Kidney glomerular epithelial cell (primary cell): ENCODE data around the gene MADD.

Experiments used
- DNase-seq: peaks from one replicate; lab custom pipeline; 2025; lab: John Stamatoyannopoulos, UW

Gene MADD

DNA sequence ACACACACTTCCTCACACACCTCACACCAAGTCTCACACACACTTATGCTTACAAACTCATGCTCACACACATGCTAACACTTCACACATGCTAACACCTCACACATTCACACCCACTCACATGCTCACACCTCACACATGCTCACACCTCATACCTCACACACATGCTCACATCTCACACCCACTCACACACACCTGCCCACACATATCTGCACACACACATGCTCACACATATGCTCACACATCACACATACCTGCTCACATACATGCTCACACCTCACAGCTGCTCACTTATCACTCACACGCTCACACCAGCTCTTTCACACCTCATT, 87.0 kb downstream of the MADD start:
- no peak for DNase-seq

DNA sequence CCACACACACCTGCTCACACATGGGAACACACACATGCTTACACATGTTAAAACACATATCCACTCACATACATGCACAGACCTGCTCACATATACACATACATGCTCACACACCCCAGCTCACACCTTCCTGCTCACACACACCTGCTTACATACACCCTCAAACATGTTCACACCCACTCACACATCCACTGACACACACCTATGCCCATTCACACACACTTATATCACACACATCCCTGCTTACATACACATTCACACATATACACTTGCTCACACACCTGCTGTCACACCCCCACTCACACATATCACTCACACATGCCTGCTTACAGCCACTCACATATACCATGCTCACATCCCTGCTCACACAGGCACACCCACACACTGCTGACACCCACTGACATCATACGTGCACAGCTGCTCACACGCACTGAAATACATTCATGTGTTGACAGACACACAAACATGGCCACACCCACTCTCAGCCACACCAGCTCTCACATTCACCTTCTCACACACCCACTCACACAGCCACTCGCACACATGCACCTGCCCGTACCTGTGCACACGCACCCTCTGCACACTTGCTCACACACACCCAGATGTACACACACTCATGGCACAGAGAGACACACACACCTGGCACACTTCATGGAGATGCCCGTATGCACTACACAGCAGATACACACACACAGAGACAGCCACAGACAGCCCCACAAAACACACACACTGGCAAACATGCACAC, 88.2 kb downstream of the MADD start:
- DNase-seq, result no peak

DNA sequence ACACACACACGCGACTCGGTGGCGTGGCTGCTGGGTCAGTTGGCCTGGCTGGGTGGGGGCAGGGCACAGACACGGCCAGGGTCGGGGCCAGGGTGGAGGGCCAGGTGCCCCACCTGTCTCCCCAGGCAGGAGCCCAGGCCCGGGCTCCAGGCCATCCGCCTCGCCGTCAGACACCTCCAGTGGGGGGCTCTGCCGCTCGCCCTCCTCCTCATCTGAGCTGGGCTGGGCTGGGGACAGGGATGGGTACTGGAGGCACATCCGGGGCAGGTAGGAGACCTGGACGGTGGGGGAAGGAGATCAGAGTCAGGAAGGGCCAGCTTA, 88.8 kb downstream of the MADD start:
- no peak for DNase-seq

DNA sequence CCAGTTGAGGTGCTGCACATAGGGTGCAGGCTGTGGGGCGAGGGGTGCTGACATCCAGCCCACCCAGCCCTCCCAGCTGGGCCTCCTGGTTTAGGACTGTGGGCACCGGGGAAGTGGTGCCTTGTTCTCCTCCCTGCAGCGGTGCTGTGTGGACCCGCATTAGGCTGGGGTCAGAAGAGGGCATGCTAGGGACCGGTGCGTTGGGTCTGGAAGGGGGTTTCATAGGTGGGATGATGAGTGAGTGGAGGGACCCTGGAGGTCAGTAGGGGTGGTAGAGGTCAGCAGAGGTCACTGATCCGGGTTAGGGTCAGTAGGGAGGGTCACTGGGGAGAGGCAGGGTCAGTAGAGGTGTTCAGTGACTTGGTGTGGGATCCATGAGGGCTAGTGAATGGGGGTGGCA, 89.2 kb downstream of the MADD start:
- no peak for DNase-seq

DNA sequence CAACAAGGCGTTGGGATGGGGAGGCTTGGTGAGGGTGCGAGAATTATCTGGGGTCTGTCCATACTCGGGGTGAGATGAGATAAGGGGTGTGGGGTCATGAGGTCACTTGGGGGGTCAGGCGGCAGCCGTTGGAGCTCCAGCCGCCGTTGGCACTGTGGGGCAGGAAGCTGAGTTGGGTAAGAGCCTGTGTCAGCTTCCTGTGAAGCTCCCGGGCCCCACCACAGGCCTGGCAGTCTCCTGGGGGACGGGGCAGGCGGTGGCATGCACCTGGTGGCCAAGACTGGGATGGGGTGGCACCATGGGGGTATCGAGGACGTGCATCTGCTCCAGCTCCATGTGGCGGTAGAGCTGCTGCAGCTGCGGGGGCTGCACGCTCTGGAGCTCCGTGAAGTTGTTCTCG, 89.7 kb downstream of the MADD start:
- DNase-seq, result no peak

DNA sequence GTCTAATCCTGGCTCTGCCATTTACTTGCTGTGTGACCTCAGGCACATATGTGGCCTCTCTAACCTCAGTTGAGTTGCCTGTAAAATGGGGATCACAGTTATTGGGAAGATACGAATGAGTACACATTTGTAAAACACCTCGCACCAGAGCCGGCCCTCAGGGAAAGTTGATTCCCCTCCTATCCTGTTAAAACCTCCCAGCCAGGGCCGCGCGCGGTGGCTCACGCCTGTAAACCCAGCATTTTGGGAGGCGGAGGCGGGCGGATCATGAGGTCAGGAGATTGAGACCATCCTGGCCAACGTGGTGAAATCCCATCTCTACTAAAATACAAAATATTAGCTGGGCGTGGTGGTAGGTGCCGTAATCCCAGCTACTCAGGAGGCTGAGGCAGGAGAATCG, 90.4 kb downstream of the MADD start:
- no peak for DNase-seq

DNA sequence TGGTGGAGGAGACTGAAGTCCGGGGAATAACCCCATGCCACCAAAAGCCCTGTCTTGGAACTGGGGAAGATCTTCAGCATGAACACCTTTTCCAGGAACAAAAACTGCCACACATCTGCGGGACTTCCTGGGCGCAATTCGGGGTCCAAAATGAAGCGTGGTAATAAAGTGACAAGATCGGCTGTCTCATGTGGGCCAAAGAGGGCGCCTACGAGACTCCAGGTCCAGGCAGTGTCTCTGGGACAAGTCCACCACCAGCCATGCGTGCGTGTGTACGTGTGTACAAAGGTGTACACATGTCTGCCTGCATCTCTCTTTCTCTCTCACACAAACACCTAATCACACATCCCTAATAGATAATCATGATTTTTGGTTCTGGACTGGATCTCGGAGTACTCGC, 91.5 kb downstream of the MADD start:
- DNase-seq, result no peak

DNA sequence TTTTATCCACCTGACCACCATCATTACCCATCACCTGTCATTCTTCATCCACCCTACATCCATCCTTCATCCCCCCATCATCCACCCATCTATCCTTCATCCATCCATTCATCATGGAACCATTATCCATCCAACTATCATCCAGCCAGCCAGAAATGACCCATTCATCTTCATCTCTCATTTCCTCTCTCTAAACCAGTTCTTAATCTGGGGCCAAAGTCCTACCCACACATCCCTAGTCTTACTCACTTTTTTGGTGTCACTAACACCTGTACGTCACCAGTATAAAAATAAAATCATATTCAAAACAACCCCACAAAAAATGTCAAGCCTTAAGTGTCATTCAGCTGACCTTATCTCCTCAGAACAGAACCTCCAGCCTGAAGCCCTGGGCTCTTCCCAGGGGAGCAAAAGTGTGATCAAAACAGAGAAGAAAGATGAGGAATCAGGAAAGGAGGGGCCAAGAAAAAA, 96.1 kb downstream of the MADD start:
- no peak for DNase-seq

DNA sequence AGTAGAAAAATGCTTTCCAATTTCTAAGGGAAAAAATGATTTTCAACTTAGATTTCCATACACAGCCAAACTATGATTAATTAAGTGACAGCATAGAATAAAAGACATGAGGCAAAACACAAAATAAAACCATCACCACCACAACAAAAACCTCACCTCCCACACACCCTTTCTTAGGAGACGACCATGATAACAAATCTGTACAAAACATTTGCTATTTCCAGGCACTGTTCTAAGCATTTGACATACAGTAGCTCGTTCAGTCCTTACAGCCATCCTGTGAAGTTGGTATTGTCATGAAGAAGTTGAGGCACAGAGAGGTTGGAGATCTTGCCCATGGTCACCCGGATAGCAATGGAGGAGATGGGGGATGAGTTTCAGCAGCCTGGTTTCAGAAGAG, 99.7 kb downstream of the MADD start:
- DNase-seq, result no peak

DNA sequence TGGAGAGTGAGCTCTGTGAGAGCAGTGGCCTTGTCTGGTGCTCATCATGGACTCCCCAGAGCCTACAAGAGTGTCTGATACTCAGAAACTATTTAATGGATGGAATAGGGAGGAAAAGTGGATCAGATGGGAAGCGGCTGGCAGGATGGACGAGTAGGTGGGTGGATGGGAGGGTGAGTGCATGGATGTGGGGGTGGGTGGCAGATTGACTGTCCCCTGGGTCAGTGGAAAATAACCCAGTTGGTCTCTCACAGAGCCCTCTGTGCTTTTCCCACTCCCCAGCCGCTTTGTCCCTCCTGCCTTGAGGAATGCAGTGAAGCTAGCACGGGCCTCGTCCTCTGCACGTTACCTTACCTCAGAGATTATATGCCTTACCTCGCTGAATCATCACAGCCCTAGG, 102.5 kb downstream of the MADD start:
- DNase-seq, result no peak

DNA sequence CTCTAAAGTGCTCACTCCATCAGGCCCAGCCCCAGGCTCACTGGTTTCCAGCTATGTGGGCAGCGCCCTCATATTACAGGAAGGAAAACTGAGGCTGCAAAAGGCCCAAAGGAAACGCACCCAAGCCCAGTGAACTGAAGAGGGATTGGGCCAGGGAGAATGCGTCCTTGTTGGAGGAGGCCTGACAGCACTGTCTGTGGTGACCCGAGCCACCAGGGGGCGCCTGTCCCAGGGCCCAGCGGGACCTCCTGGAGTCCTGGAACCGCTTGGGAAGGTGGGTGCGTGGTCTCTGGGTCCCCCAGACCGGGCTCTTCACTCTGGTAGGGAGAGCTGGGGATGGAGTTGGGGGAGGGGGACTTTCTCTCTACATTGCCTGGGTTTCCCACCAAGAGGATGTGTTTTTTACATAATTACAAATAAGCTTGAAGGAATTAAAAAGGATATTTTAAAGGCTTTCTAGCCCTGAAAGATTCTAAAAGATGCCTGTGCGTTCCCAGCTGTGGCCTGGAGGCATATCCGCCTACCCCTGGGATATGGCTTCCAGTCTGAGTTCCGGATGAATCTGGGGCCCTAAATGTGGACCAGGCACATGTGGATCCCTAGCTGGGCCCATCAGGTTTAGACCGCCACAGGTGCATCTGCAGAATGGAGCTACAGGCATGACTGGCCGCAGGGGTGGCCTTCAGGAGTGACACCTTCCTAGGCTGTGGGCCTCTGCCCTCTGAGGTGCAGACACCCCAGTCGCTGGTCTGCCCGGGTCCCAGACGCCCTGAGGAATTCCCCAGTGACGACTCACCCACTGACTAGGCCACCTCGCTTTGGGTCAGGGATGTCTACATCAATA, 104.2 kb downstream of the MADD start:
- peak; percentile 54 for DNase-seq

DNA sequence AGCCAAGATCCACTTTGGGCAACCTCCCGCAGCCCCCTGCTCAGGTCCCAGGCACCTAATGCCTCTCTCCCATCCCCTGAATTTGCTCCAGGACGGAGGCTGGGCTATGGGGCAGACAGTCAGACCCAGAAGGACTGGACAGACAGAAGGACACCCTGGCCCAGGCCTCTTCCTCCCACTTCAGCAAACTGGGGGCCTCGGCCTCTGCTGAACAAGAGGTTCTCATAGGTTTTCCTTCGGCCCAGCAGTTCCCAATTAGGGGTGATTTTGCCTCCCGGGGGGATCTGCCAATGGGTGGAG, 104.7 kb downstream of the MADD start:
- DNase-seq, result no peak

DNA sequence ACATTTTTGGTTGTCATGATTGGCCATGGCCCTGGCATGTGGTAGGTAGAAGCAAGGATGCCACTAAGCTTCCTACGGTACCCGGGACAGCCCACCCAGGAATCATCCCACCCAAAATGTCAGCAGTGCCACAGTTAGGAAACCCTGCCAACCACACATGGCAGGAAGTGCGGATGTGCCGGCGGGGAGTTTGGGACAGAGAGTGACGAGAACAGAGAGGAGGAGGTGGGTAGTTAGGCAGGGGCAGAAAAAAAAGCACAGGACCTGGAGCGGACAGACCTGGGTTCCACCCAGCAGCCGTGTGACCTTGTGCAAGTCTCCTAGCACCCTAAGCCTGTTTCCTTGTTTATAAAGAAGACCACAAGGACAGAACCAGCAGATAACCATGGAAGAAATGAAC, 105.1 kb downstream of the MADD start:
- DNase-seq, result no peak

DNA sequence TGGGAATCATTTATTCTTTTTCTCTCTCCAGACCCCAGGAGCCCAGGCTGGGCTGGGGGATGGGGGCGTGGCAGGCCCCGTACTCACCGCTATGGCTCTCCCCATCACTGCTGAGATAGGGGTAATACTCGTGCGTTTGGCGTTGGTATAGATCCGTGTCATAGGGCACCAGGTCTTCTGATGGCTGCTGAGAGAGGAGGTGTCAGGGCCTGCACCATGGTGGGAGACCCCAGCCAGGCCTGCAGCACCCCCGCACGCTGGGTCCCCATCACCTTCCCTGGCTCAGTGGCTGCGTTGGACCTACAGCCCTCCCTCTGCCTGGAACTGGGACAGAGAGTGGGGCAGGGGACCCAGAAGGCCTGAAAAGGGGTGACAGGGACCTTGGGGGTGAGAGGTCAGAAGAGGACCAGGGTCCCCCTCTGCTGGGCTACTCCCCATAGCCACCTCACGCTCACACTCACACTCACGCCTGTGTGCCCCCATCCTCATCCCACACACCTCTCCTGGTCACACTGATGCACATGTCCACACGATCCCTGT, 105.7 kb downstream of the MADD start:
- no peak for DNase-seq

DNA sequence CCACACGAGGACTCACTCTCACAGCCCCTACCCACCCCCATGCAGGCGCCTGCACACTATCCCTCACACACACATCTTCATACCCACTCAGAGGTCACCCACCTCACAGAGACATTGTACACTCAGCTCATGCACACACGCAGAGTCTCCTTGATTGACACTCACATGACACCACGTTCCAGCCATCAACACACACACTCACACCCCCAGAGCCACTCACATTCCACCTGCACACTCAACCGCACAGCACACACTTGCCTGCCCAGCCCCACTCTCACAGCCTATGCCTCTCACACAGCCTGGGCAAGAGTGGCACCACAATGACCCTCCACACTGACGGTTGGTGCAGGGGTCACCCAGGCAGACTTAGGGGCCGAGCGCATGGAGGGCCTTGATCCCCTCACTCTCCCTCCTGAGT, 106.2 kb downstream of the MADD start:
- peak; percentile 47 for DNase-seq

DNA sequence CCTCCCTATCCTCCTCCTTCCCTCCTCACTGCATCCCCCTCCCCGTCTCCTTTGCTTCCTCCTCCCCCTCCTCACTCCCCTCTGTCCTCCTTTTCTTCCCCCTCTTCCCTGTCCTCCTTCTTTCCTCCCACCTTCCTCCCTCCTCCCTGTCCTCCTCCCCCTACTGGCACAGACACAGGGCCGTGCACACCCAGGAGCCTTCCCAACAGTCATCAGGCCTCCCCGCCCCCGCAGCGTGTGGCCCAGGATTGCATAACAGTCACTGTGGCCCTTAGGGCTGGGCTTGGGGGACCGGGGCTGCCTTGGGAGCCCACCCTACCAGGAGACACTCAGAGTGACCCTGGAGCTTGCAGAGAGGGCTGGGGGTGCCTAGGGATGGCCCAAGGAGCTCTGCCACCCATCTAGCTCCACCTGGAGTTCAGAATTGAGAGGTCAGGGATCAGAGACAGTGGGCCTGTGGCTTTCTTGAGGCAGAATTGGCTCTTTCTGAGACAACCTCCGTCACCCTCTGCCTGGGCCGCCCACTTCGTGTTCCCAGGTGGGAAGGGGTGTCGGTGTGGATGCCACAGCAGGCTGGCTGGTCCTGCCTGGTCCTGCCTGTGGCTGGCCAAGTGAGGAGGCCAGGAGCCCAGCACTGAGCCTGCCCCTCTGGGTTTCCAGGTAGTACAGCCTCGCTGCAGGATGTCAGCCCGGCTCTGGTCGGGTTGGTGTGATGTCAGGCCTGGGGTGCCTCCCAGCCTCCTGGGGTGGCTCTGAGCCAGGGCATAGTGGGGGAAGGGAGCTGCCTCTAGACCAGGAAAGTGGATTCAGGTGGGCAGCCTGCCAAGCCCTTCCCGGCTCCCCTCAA, 106.8 kb downstream of the MADD start:
- no peak for DNase-seq

DNA sequence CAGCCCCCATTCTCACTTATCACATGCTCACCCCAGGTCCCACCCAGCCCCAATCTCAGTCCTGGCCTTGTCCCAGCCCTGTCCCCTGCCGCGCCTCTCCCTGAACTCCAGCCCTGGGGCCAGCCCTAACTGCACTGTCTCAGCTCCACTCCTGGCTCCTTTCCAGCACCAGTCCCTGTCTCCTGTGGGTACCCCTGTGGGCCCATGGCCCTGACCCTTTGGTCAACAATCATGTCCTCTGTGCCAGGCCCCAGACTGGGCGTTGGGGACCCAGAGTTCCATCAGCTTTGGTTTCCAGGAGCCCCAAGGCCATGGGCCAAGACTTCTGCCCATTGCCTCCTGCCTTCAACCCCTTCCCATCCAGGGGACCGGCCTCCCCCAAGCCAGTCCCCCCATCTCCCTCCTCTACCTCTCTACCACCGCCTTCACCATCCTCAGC, 107.7 kb downstream of the MADD start:
- no peak for DNase-seq

DNA sequence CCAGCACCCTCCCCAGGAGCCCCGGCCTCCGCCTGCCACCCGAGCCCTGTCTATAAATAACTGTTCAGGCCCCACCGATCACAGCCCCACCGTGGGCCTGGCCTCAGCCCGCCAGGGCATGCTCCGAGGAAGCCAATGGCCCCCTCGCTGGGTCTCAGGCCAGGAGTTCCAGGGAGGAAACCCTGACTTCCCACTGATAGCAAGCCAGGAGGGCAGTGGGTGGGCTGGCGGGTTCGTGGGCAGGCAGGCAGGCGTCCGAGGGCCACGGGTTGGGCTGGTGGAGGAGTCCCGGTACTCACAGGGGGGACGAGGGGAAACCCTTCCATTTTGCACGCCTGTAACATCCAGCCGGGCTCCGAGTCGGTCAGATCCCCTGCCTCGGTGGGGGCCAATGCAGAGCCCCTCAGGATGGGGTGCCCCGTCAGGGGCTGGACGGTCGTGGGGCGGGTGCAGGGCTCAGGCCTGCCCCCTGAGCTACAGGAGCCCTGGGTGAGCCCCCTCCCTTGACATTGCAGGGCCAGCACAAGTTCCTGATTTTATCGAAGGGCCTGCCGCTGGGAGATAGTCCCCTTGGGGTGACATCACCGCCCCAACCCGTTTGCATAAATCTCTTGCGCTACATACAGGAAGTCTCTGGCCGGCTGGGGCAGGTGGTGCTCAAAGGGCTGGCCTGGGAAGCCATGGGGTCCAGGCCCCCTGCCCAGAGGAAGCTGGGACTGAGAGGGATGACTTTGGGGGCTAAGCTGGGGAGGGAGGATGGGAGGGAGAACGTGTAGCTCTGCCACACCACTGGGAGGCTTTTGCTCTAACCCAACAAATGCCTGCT, 108.3 kb downstream of the MADD start, which contains the start of gene SPI1:
SPI1 (minus strand) TSS at position 538 of the 826 bp plus-strand sequence; CDS start at position 344, 194 bp downstream.
- DNase-seq, result no peak

DNA sequence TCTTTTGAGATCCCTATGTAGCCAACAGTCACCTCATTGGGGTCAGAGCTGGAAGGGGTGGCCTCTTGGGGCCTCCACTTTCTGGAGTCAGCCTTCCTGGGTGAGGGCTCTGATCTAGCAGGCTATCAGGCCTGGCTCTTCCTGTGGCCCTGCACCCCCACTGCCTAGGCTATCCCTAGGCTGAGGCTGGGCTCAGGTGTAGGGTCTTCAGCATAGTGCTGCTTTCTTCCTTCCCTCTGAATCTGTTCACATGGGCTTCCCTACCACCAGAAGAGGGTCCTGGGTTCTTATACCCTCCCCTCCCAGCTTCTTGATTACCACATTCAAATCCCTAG, 108.9 kb downstream of the MADD start:
- DNase-seq, result no peak

DNA sequence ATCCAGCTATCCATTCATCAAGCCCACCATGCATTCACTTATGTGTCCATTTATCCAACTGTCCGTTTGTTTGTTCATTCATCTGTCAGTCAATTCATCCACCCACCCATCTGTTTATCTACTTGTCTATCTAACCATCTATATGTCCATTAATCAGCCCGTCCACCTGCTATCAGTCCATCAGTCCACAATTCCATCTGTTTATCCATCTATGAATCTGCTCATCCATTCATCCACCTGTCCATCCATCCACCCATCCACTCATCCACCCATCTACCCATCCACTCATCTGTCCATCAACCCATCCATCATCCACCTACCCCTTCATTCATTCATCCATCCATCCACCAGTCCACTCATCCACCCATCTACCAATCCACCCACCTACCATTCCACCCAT, 109.4 kb downstream of the MADD start:
- no peak for DNase-seq
